Loucy (cell line): ENCODE measurements around the gene ELMO1.

ENCODE experiments used
- EZH2phosphoT487 ChIP-seq: fragments of 200-600 bp; IDR thresholded peaks from 2 replicates; pipeline ENCODE4 v1.6.1; 2018; ENCODE audit warnings: antibody characterized with exemption, mild to moderate bottlenecking, moderate library complexity, borderline replicate concordance
- TF ChIP-seq, protein P1 (sequence below): fragments of 200-600 bp; sonication (generic); conservative IDR thresholded peaks from 2 replicates; pipeline ENCODE4 v1.5.1; 2014; ENCODE audit warnings: mild to moderate bottlenecking, antibody characterized with exemption, low read length

DNA sequence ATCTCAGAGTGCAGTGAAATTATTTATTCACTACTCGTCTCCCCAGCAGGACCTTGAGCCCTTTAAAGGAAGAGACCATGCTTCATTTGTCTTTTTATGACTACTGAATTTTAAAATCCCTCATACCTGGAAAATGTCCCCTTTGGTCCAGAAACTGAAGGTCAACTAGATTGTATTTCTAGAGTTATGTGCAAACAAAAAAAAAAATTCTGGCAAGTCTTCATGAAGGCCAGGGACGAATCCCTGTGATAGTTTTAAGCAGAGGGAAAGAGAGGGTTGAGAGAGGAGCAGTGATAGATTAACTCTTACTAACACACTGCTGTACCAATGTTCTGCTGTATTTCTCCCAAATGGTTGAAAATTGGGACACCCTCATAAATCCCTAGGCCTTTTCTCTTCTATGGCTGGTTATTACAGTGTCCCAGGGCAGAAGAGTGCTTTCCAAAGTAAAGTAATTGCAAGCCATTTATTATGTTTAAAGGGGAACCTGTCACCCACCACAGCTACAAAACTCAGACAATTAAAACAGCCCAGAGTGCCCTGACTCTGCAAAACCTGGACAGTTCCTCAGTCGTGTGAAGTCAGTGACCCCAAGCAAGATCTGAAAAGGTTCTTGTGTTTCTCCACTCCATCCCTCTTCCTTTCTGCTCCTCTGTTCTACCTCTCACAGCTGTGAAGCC is 541.6 kb downstream of the ELMO1 start:
- TF ChIP-seq EZH2phosphoT487 = no peak
- TF ChIP-seq, protein P1, sequence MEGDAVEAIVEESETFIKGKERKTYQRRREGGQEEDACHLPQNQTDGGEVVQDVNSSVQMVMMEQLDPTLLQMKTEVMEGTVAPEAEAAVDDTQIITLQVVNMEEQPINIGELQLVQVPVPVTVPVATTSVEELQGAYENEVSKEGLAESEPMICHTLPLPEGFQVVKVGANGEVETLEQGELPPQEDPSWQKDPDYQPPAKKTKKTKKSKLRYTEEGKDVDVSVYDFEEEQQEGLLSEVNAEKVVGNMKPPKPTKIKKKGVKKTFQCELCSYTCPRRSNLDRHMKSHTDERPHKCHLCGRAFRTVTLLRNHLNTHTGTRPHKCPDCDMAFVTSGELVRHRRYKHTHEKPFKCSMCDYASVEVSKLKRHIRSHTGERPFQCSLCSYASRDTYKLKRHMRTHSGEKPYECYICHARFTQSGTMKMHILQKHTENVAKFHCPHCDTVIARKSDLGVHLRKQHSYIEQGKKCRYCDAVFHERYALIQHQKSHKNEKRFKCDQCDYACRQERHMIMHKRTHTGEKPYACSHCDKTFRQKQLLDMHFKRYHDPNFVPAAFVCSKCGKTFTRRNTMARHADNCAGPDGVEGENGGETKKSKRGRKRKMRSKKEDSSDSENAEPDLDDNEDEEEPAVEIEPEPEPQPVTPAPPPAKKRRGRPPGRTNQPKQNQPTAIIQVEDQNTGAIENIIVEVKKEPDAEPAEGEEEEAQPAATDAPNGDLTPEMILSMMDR = no peak
